Activated CD4-positive, alpha-beta T cell treated with anti-CD3 and anti-CD28 coated beads, Interleukin-2, amount 50 U/mL, for 1 hour (primary cell): ENCODE data around the gene GSN.

ENCODE experiments used
- DNase-seq: peaks from one replicate; pipeline ENCODE4 v3.0.0-alpha.2; 2020

GSN gene

DNA sequence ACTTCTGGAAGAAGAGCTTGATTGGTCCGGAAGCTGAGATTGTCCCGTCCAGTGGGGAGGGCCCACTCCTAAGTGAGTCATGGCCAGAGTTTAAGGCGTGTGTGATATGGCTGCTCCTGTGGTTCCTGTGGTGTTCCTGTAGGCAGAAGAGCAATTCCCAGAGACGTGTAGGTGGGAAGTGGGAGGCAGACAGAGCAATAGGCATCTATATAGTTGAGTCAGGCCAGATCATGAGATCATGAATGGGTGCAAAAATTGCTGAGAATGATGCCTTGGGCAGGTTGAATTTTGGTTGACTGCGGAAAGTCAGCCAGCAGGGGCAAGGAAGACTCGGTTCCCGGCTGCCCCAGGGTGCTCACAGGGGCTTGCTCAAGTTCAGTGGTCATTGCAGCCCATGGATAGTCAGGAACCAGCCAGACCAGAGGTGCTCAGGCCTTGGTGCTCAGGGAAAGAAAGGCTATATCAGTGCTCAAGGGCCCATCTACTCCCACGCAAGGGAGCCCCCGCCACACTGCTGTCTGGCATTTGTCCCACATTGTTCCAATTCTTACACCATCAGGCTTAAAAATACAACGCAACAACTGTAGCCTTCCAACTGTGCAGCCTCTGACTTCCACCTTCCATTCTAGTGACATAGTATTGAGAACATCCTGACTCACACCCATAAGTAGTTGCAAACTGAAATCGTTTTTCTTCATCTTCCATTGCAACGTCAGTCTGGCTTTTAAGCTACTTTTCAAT is 21.0 kb upstream of the GSN start:
- DNase-seq = no peak

DNA sequence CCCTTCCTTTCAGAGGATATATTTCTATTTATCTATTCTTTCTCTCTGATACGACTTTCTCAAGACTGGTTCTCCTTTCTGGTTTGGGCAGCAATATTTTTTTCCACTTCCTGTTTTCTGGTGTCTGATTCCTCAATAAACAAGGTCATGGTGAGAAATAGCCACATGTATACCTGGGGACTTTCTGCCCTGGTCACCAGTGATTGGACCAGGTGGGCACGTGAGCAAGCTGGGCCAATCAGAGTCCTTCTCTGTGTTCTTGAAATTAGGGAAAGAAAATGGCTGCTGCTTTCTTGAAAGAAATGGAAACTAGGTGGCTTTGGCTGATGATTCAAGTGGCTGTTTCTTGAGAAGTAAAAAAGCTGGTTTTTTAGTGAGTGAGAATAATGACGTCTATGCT is 18.4 kb upstream of the GSN start:
- DNase-seq = no peak

DNA sequence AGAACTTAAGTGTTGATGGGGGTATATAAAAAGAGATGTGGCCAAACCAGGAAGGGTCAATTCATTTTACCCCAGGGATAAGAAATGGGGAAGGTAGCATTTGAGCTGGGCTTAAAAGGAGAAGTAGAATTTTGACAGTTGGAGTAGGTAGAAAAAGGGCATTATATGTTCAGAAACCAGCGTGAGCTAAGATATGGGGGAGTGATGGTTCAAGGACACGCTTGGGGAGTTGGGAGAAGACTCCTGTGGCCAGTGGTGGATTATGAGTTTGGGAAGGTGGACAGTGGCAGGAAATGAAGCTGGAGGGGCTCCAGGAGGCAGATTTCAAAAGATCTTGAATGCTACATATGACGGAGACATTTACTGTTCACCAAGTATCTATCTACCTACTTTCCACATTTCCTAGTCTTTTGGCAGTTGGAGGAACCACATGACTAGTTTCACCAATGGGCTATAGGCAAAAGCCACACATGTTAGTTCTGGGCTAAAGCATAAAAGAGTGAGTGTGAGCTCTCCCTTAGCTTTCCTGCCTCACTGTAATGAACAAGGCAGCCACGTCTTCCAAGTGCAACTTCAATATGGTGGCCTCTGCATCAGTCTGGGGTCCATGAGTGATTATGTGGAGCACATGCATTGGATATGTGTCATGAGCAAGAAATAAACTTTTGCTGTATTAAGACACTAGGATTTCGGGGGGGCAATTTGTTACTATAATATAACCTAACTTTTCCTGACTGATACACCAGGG is 15.7 kb upstream of the GSN start:
- DNase-seq = no peak

DNA sequence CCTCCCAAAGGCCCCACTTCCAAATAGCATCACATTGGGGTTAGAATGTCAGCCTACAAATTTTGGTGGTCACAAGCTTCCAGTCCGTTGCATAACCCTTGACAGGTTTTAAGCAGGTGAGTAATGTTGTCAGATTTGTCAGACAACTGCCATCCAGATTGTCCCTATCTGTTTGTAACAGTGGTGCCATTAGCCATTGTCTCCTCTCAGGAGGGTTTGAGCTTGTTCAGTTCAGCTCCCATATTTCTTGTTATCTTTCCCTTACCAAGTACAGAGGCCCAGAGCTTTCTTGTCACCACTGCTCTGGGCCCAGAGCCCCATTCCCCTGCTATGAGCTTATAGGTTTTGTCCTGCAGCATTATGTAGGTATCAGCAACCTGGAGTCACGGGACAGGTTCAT is 14.8 kb upstream of the GSN start:
- DNase-seq = no peak

DNA sequence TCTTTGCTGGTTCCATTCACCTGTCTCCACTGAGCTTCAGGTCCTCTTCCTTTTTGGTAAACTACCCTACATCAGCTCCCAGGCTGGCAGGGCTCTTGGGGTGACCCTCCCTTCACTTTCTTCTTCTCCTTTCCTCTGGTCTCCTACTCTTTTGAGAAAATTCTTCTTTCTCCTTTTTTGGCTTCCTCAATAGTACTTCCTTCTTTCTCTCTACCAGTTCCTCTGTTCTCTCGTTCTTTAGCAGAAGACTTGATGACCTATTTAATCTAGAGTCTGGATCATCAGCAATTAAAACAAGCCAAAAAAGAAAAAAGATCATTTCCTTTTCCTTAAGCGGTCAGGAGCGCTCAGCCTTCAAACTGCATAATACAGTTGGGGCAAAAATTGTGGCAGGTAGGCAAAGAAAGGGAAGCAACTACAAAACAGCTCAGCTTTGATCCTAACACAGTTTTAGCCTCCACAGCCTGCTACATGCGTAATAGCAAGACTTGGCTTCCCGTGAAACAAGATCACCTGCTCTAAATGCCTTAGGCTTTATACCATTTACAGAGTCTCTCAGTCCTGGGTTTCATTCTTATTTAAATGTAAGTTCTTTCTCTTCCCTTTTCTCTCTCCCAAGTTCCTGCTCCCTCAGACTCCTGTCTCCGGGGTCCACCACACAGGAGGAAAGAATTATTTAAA is 14.0 kb upstream of the GSN start:
- DNase-seq = no peak

DNA sequence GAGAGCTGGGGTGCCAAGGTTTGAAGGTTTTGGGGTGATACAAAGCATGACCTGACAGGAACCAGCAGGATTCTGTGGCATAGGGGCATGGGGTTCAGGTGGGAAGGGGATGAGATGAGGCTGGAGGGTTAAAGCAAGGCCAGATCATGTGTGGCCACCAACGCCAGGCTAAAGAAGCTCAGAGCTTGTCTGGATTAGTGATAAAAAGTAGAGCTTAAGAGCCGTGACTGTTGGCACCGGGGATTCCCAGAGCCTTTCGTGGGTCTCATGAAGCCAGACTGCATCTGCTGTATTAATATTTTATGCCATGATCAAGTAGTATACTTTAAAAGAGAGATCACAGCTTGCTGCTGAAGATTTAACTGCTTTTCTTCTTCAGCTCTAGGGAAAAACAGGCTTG is 8.5 kb upstream of the GSN start:
- DNase-seq = no peak

DNA sequence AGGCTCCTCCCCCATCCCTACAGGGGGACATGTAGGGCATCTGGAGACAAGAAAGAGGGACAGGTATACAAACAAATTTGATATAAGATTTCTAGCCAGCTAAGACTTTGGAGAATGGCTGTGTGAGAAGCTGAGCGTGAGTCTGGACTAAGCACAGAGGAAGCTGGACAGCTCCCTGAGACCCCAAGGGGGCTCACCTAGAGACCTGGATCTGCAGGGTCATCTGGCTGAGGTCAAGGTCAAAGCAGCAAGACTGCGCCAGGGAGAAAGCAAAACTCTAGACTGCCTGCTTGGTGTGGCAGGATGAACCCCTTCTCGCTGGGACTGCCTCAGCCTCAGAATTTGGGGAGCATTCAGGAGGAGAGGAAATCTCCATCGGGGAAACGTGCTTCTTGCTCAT is 8.0 kb upstream of the GSN start:
- no peak for DNase-seq

DNA sequence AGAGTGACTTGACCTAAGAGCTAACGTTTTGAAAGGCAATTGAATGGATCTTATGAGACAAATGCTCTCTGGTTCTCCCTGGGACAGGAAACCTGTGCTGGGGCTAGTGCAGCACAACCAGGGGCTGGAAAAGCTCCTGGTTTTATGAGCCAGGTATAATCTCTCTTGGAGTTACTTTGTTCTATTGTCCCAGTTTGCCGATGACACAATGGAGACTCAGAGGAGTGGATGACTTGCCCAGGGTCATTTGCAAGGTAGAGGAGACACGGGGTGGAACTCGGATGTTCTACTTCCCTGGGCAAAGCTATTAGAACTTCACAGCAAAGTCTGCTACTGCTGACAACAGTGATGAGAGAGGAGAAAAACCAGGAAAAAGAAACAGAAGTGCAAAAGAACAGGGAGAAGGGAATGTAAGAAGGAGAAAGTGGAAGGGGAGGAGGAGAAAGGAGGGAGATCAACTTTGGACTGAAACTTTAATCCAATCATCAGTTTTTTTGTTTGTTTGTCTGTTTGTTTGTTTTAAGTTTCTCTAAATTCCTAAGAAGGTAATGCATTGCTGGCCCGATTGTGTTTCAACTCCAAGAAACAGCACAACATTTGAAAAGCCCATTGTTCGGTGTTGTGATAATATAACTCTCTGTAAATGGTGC is 7.4 kb upstream of the GSN start:
- no peak for DNase-seq

DNA sequence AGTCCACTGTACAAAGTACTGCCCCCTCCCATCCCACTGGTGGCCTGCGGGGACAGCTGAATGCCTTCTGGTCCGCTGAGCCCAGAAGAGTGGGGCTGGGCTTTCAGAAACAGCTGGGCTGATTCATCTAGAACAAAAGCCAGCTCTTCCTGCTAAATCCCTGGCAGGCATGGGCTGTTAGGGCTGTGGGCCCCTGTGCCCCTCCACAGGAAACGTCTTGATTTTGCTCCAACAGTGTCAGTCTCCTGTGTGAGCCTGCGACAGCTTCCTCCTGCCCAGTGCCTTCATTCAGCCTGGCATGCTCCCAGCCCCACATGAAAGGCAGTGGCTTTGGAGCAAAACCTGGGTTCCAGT is 6.9 kb upstream of the GSN start:
- DNase-seq = no peak

DNA sequence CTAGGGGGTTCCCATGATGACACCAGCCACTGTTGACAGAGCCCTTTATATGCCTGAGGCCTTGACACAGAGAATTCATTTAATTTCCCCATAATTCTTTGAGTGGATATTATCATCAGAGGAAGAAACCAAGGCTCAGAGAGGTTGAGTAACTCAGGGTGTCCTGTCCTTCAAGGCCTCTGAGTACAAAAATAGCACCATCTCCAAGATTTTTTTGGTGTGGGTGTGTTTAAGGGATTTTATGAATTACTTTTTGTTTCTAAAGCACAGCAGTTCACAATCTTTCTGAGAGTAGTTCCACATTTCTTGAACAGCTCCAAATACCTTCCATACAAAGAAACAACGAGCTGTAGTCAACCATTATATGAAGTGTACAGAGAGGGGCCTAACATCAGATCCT is 6.2 kb upstream of the GSN start:
- DNase-seq = no peak

DNA sequence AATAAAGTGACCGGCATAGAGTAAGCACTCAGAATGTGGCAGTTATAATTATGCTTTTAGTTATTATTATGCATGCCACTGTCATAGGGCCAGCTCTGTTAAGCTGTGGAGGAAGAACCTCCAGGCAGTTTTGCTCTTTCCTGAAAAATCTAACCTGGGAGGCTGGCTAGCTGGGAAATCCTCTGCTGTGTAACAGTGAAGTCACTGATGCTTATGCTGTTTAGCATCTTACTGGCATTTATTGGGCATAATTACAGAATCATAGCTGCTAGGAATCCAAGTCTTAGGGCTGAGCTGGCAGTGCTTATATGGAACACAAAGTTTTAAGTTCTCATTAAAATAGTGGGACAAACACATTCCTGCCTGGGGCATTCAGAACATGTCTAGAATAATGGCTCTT is 5.5 kb upstream of the GSN start:
- no peak for DNase-seq

DNA sequence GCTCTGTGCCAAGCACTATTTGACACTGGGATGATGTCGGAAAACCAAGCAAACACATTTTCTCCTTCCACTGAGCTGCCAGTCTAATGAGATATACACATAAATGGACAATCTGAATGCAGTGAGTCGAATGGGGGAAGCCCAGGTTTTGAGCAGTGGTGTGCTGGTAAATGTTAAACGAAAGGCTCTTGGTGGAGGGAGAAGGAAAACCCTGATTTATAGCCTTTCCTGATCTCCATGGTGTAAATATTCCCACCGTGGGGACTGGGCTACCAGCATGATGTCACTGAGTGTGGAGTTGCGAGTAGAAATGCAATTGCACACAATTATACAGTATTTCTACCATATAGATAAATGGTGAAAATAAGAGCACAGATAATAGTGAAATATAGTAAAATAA is 5.0 kb upstream of the GSN start:
- DNase-seq = no peak

DNA sequence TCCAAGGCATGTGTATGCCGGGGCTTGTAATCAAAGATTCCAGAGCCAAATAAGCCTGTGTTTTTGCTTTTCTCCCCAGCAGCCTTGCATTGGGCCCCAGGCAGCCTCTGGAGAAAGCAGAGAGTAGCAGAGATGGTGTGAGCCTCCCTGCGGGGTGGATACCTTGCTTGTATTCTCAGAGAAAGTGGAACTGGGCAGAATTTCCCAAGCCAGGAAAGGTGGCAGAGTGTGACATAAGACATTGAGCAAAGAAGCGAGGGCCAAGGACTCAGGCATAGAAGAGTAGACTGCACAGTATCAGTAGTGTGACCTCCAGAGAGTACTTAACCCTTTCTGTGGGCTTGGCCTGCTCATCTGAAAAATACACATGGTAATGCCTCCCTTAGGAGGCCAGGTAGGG is 1.6 kb upstream of the GSN start:
- no peak for DNase-seq

DNA sequence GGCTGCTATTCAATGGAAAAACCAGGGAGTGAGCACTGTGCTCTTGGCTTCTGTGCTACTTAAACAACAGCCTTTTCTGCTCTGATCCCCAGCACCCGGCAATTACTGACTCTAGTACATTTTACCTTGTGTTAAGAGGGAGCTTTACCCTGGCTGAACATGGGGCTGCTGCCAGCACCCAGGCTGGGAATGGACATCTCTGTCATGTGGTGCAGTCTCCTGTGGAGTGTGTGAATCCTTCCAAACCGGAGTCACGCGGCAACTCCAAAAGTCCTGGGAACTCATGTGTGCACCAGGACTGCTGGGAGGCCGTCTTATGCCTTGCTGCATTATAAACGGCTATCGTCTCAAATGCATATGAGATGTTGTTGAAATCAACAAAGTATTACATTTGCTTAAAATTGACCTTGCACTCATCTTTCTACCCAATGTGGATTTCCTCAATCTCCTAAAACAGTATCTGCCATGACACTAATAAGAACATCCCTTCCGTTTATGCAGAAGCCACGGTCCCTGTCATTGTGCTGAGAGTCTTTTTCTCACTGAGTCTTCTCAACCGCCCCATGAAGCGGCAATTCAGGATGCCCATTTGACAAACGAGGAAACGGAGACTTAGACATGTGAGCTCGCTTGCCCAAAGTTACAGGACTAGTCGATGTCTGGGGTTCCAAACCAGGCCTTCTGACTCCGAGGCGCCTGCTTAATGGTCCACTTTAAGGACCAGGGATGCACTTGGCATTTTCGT is 884 bp upstream of the GSN start:
- no peak for DNase-seq

DNA sequence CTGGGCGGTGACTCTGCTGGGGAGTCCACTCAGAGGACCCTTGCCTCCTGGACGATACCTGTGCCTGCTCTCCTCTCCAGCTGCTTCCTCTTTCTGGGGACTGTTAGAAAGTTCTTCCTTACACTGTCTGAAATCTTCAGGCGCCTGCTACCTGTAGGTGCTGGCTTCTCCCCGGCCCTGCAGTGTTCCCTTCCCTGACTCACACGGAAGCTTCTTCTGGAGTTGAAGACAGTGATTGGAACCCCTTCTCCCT is 562 bp downstream of the GSN start:
- no peak for DNase-seq

DNA sequence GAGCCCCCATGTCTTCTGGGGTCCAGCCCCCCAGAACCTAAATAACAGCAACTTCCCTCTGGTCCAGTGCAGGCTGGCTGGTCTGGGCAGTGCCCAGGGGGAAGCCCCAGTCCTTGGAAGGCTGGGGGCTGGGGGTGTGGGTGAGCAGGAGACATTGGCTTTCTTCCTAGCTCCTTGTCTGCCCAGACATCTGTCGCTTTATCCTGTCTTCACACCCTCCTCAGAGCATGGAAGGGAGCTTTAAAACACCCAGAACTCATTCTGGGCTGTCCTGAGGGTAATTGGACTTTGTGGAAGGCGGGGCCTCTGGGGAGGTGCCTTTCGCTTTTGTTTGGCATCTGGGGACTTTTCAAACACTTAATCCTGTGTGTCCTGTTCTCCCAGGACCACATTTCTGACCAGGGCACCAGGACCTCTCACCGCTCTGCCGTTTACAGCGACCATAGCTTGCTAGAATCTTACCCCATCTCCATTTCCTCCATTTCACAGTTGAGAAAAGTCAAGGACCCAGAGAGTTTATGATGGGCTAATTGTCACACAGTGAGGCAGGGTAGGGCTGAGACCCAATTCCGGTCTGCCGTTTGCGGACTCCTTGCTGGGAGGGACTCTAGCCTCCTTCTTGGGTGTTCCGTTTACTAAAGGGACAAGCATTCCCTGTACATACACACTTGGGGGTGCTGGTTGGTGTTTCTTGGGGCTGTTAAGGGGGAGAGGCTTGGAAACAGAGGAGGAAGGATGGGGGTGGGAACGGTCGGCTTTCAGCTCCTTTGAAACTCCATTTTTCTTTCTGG is 1.1 kb downstream of the GSN start:
- DNase-seq = no peak

DNA sequence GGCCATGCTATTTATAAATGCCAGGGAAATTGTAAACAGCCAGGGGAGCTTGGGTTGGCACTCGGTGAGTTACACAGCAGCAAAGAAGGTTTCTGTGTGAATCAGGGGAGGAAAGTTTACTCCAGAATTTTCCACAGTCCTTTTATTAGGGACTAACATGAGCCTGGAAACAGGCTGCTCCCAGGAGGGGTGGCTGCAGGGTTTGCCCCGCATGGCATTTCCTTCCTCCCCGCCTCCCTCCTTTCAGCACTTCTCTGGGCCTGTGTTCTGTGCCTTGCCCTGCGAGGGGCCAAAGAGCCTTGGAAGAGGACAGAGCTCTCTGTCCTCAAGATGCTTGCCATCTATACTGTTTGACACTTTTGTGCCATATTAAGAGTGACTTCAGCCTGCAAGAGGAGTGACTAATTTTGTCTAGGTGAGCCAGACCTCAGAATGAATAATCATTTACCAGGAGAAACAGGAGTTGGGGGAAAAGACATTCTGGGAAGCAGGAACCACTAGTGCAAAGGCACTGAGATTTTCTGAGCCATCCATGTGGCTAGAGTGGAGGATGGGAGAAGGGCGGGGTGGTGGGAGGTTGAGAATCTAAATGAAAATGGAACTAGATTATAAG is 1.8 kb downstream of the GSN start:
- no peak for DNase-seq

DNA sequence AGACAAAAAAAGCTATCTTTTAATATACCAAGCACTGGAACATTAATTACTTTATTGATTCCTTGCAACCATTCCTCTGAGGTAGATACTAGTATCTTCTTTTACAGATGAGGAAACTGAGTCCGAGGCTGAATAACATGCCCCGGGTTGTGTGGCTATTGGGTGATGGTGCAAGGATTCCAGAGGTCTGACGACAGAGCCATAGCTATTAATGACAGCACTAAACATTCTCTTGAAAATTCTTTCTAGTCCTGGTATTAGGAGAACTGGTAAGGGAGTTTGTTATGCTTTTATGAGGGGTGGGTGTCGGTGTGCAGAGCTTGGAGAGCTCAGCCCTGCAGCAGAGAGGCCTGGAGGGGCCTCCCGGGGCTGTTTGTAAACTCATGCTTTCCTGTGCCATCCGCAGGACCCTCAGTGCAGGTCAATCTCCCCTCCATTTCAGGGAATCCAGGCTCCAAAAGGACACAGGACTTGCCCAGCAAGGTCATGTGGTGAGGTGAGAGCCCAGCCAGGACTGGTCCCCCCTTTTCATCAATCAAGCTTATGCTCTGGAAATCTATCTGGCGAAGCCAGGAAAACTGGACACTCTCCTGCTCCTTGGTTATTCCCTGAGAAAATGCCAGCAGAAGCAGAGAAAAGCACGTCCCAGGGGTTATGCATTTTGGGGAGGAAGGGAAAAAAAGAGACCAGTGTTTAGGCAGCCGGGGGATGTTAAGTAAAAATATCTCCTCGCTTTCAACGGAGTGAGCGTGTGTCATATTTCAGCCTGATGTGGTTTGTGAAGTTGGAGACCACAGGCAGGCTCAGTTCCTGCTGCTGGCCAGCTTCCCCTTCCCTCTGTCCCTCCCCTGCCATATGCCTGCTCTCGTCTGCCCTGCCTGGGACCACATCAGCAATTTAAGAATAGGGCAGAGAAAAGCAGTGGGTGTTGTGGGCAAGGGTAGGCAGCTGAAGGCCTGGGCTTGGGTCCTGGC is 3.7 kb downstream of the GSN start:
- no peak for DNase-seq

DNA sequence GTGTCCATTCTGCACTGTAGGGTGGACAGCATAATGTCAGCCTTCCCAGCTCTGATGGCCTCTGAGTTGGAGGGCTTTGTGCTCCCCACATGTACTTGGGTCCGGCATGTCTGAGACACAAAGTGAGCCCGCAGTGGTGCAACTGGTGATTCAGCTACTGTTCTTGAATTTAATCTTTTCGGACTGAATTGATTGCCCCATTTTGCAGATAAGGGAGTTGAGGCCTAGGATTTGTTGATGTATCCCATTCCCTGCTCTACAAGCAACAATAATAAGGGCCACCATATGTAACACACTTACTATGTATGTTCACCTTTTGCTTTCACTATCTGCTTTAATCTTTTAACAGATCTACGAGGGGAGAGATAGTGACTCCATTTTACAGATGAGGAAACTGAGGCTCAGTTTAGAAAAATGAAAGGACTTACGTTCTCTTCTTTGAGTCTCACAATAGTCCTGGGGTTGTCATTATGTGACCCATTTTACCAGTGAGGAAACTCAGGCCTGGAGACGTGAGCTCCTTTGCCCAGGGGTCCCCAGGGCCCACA is 4.5 kb downstream of the GSN start:
- DNase-seq = no peak

DNA sequence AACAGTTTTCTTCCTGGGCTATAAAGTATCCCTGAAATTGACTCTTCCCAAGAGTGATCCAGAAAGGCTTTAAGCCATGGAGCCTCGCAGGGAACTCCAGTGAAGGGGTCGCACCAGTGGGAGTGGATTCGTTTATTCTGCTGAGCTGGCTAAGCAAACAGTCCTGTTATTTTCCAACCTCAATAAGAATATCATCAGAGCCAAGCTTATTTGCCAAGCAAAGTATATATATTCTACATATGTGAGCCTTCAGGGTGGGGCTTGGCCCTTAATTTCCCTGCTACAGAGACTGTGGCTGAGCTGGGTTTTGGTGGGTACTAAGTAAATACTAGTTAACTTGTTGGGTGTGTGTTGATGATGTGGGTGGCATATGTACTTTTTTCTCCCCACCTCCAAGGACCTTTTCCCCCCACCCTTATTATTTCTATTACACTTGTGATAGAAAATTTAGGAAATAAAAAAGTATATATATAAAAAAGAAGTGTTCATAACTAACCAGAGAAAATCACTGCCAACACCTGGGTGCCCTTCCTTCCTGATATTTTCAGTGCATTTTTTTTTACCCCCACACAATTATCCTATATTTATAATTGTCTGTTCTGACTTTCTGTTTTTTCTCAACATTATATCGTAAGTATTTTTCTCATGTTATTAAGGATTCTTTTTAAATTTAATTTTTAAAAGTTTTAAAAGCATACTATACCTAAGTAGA is 5.3 kb downstream of the GSN start:
- no peak for DNase-seq
